Measurements from ENCODE around the gene MAGI1. TPM values are rescaled to one million over a fixed set of nuclear protein-coding genes. Genes with fewer than 3 reads are reported as not detected.

MAGI1 gene
- total and polyA plus RNA-seq, 7 experiments from 2014 or later = 0.39 TPM; not detected in 6

DNA sequence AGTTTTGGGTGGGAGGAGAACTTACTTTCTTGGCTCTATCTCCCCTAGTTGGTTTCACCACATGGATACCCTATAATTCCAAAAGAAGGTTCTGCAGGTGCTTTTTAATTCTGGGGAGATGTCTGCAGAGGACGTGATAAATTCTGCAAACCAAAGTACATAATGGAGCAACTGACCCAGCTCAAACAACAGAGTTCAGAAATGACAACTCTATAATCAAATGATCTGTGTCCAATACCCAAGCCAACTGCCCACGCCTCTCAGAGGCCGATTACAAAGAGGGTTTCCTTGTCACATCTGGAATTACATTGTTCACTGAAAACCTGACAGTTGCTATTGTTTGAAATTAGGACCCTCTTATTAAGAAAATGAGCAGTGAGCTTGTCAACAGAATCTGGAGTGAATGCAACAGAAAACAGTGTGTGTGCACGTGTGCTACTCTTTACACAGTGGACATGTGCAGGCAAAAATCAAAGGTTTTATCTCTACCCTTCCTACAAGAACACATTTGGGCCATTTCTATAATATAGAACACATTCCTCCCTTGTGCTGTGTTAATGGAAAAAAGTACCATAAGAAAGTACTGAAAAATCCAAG lies 593.0 kb downstream of the MAGI1 start:
- H3K4me1 Mint-ChIP-seq = no peaks in the 10 kb centered on the region
- H3K27ac Mint-ChIP-seq = no peak overlapping the region
- intact Hi-C loops (cut with micrococcal nuclease) = no loop called here
- H3K36me3 Mint-ChIP-seq = no peaks in the 10 kb centered on the region
- Histone ChIP-seq H3K27me3 (ENCODE audit: control insufficient read depth in 2 of 2, insufficient read depth in 2 of 2, low read length in 2 of 2) (no peaks in the 10 kb centered on the region), H3K27ac (ENCODE audit: low read depth, low read length) (no peak overlapping the region), H3K4me1 (ENCODE audit: control insufficient read depth in 2 of 2, insufficient read depth in 2 of 2, low read length in 2 of 2) (no peaks in the 10 kb centered on the region), H3K4me3 (ENCODE audit: low read length) (no peak overlapping the region), H3K36me3 (ENCODE audit: control insufficient read depth in 2 of 3, insufficient read depth in 3 of 3, low read length in 3 of 3) (no peaks in the 10 kb centered on the region), H3K9me3 (ENCODE audit: control insufficient read depth in 2 of 3, low read length in 3 of 3) (no peaks in the 10 kb centered on the region)
- no peaks in the 10 kb centered on the region for H3K27me3 Mint-ChIP-seq
- DNase-seq (no peak), ATAC-seq (no peak)
- H3K4me3 Mint-ChIP-seq = no peak overlapping the region
- POLR2A ChIA-PET = no interaction called here
- CTCF ChIA-PET = no interaction called here
- H3K9me3 Mint-ChIP-seq = peaks cover 0 to 8% (median 0%) of the 10 kb centered on the region in 11 donors

DNA sequence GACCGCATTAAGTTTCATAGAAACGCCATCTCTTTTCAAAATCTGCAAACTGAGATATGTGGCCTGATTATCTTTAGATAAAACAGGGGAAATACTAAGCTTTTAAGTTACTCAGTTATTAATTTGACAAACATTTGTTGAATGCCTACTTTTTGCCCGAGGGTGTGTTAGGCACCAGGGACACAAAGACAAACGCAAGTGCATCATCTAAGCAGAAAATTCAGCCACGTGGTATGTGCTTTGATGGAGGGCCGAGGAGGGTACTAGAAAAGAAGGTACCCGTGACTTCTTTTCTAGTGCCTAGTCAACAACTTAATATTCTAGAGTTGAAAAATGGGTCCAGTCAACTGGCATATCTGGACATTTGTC lies 594.3 kb downstream of the MAGI1 start:
- no peaks in the 10 kb centered on the region for H3K4me1 ChIP-seq (ENCODE audit: control insufficient read depth in 2 of 2, insufficient read depth in 2 of 2, low read length in 2 of 2)
- no peak for DNase-seq
- ChIA-PET CTCF (no interaction called here), POLR2A (no interaction called here)
- no peak for ATAC-seq
- peaks cover 0 to 8% (median 0%) of the 10 kb centered on the region in 11 donors for H3K9me3 Mint-ChIP-seq
- intact Hi-C loops (cut with micrococcal nuclease) = no loop called here
- no peak overlapping the region for H3K4me3 Mint-ChIP-seq
- H3K27me3 Mint-ChIP-seq = no peaks in the 10 kb centered on the region
- H3K4me1 Mint-ChIP-seq = no peaks in the 10 kb centered on the region
- no peak overlapping the region for H3K27ac Mint-ChIP-seq
- no peaks in the 10 kb centered on the region for H3K36me3 Mint-ChIP-seq
- H3K27ac ChIP-seq (ENCODE audit: low read depth, low read length) = no peak overlapping the region
- H3K36me3 ChIP-seq (ENCODE audit: control insufficient read depth in 2 of 3, insufficient read depth in 3 of 3, low read length in 3 of 3) = no peaks in the 10 kb centered on the region
- H3K27me3 ChIP-seq (ENCODE audit: control insufficient read depth in 2 of 2, insufficient read depth in 2 of 2, low read length in 2 of 2) = no peaks in the 10 kb centered on the region
- H3K4me3 ChIP-seq (ENCODE audit: low read length) = no peak overlapping the region
- no peaks in the 10 kb centered on the region for H3K9me3 ChIP-seq (ENCODE audit: control insufficient read depth in 2 of 3, low read length in 3 of 3)

DNA sequence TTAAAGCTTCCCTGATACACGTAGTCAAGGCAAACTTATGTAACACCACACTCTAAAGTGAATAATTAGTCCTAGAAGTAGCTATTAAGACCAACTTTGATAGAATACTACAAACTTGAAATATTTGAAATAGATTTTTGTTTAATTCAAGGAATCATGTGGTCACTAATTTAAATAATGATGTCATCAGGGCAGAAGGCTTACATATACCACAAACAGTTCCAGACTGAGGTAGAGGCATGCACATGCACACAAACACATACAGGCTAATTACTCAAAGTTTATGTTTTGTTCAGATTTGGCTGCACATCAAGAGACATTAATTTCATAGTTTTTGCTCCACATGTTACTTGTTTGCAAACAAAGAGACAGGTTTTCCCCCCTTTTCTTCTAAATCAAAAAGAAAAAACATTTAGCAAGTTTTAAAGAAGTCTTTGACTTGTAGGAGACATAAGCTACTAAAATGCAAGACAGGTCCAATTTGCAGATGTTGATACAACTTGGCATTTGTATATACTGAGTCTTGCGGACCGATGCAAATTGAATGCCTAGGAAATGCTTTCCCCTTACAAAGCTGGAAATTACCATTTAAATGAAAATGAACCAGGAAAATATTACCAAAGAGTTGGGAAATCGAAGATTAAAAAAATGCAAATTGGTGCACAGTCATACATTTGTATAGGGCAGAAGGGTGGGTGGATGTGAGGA lies 594.8 kb downstream of the MAGI1 start:
- no peaks in the 10 kb centered on the region for H3K27me3 Mint-ChIP-seq
- no peaks in the 10 kb centered on the region for H3K4me1 Mint-ChIP-seq
- no peaks in the 10 kb centered on the region for H3K36me3 Mint-ChIP-seq
- POLR2A ChIA-PET = no interaction called here
- intact Hi-C loops (cut with micrococcal nuclease) = no loop called here
- Histone ChIP-seq H3K4me3 (ENCODE audit: low read length) (no peak overlapping the region), H3K36me3 (ENCODE audit: control insufficient read depth in 2 of 3, insufficient read depth in 3 of 3, low read length in 3 of 3) (no peaks in the 10 kb centered on the region), H3K27me3 (ENCODE audit: control insufficient read depth in 2 of 2, insufficient read depth in 2 of 2, low read length in 2 of 2) (no peaks in the 10 kb centered on the region), H3K9me3 (ENCODE audit: control insufficient read depth in 2 of 3, low read length in 3 of 3) (no peaks in the 10 kb centered on the region), H3K27ac (ENCODE audit: low read depth, low read length) (no peak overlapping the region), H3K4me1 (ENCODE audit: control insufficient read depth in 2 of 2, insufficient read depth in 2 of 2, low read length in 2 of 2) (no peaks in the 10 kb centered on the region)
- peaks cover 0 to 8% (median 0%) of the 10 kb centered on the region in 11 donors for H3K9me3 Mint-ChIP-seq
- no peak for ATAC-seq
- CTCF ChIA-PET = no interaction called here
- H3K4me3 Mint-ChIP-seq = no peak overlapping the region
- DNase-seq = no peak
- no peak overlapping the region for H3K27ac Mint-ChIP-seq

DNA sequence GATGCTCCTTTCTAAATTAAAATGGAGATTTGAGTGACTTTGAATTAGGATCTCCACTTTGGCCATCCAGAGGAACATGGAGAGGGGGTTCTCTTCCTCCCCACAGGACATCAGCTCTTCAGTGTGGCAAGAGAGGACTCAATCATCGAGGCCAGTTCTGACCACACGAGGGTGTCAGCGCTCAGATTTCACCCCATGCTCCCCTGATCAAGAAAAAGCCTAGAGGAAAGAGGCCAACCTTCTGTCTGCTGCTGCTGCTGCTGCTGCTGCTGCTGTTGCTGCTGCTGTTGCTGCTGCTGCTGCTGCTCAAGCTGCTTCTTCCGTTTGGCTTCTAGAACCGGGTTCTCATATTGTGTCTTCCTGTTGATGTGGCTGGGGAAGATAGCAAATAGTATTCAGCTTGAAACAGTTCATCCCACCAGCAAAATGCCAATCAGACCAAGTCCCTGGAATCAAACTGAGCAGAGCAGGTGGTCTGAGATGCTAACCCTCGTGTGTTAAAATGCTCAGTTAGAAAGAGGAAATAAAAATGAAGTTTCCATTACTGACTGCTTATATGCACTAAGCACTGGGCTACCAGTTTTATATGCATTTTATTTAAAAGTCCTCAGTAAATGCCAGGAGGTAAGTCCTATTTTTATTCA lies 599.0 kb downstream of the MAGI1 start:
- no peak for ATAC-seq
- Mint-ChIP-seq H3K4me1 (no peaks in the 10 kb centered on the region), H3K4me3 (no peak overlapping the region), H3K27ac (no peak overlapping the region), H3K27me3 (no peaks in the 10 kb centered on the region), H3K9me3 (peaks cover 0 to 3% (median 0%) of the 10 kb centered on the region in 11 donors), H3K36me3 (no peaks in the 10 kb centered on the region)
- no peak overlapping the region for H3K27ac ChIP-seq (ENCODE audit: low read depth, low read length)
- H3K4me3 ChIP-seq (ENCODE audit: low read length) = no peak overlapping the region
- H3K27me3 ChIP-seq (ENCODE audit: control insufficient read depth in 2 of 2, insufficient read depth in 2 of 2, low read length in 2 of 2) = no peaks in the 10 kb centered on the region
- ChIA-PET CTCF (interaction anchor here (0.6 kb wide), 1 partner anchor 270 kb away, joined by 3 read pairs; no protein-coding TSS in a partner anchor), POLR2A (no interaction called here)
- H3K4me1 ChIP-seq (ENCODE audit: control insufficient read depth in 2 of 2, insufficient read depth in 2 of 2, low read length in 2 of 2) = no peaks in the 10 kb centered on the region
- intact Hi-C loops (cut with micrococcal nuclease) = no loop called here
- DNase-seq = no peak
- no peaks in the 10 kb centered on the region for H3K9me3 ChIP-seq (ENCODE audit: control insufficient read depth in 2 of 3, low read length in 3 of 3)
- H3K36me3 ChIP-seq (ENCODE audit: control insufficient read depth in 2 of 3, insufficient read depth in 3 of 3, low read length in 3 of 3) = no peaks in the 10 kb centered on the region

DNA sequence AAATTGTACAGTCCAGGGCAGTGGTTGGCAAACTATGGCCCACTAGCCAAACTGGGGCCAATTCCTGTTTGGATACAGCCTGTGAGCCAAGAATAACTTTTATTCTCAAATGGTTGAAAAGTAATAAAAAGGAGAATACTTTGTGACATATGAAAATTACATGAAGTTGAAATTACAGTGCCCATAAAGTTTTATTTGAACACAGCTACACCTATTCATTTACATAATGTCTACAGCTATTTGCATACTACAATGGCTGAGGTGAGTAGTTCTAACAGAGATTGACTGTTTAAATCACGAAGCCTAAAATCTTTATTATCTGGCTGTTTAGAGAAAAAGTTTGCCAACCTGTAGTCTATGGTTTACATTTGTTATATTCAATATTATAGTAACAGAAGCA lies 600.1 kb downstream of the MAGI1 start:
- Mint-ChIP-seq H3K4me1 (no peaks in the 10 kb centered on the region), H3K36me3 (no peaks in the 10 kb centered on the region), H3K27me3 (no peaks in the 10 kb centered on the region), H3K9me3 (peaks cover 0 to 3% (median 0%) of the 10 kb centered on the region in 11 donors), H3K4me3 (no peak overlapping the region), H3K27ac (no peak overlapping the region)
- CTCF ChIA-PET = no interaction called here
- Histone ChIP-seq H3K36me3 (ENCODE audit: control insufficient read depth in 2 of 3, insufficient read depth in 3 of 3, low read length in 3 of 3) (no peaks in the 10 kb centered on the region), H3K9me3 (ENCODE audit: control insufficient read depth in 2 of 3, low read length in 3 of 3) (no peaks in the 10 kb centered on the region), H3K27me3 (ENCODE audit: control insufficient read depth in 2 of 2, insufficient read depth in 2 of 2, low read length in 2 of 2) (no peaks in the 10 kb centered on the region), H3K4me3 (ENCODE audit: low read length) (no peak overlapping the region), H3K4me1 (ENCODE audit: control insufficient read depth in 2 of 2, insufficient read depth in 2 of 2, low read length in 2 of 2) (no peaks in the 10 kb centered on the region), H3K27ac (ENCODE audit: low read depth, low read length) (no peak overlapping the region)
- DNase-seq = no peak
- intact Hi-C loops (cut with micrococcal nuclease) = no loop called here
- POLR2A ChIA-PET = no interaction called here
- no peak for ATAC-seq

DNA sequence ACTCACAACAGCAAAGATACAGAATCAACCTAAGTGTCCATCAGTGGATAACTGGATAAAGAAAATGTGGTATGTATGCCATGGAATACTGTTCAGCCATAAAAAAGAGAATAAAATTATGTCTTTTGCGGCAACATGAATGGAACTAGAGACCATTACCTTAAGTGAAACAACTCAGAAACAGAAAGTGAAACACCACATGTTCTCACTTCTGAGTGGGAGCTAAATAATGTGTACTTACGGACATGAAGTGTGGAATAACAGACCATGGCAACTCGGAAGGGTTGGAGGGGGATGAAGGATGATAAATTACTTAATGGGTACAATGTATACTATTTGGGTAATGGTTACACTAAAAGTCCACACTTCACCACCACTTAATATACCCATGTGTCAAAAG lies 600.6 kb downstream of the MAGI1 start:
- intact Hi-C loops (cut with micrococcal nuclease) = no loop called here
- no peak for DNase-seq
- Histone ChIP-seq H3K4me3 (ENCODE audit: low read length) (no peak overlapping the region), H3K27ac (ENCODE audit: low read depth, low read length) (no peak overlapping the region), H3K4me1 (ENCODE audit: control insufficient read depth in 2 of 2, insufficient read depth in 2 of 2, low read length in 2 of 2) (no peaks in the 10 kb centered on the region), H3K36me3 (ENCODE audit: control insufficient read depth in 2 of 3, insufficient read depth in 3 of 3, low read length in 3 of 3) (no peaks in the 10 kb centered on the region), H3K9me3 (ENCODE audit: control insufficient read depth in 2 of 3, low read length in 3 of 3) (no peaks in the 10 kb centered on the region), H3K27me3 (ENCODE audit: control insufficient read depth in 2 of 2, insufficient read depth in 2 of 2, low read length in 2 of 2) (no peaks in the 10 kb centered on the region)
- POLR2A ChIA-PET = no interaction called here
- no peak overlapping the region for H3K27ac Mint-ChIP-seq
- ATAC-seq = no peak
- H3K4me3 Mint-ChIP-seq = no peak overlapping the region
- H3K4me1 Mint-ChIP-seq = no peaks in the 10 kb centered on the region
- H3K36me3 Mint-ChIP-seq = no peaks in the 10 kb centered on the region
- peaks cover 0 to 3% (median 0%) of the 10 kb centered on the region in 11 donors for H3K9me3 Mint-ChIP-seq
- H3K27me3 Mint-ChIP-seq = no peaks in the 10 kb centered on the region
- CTCF ChIA-PET = no interaction called here

DNA sequence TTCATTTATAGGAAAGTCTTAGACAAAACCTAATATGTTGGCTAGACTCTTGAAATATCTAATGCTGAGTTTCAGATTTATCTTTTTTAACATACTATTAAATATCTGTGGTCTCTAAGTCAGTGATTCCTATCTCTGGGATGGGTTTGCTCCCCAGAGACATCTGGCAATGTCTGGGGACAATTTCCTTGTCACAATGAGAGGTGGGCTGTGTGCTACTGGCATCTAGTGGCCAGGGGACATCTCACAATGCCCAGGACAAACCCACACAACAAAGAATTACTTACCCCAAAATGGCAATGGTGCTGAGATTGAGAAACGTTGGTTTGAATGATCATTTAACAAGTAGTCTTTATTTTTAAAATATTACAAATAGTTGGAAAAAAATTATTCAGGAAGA lies 602.1 kb downstream of the MAGI1 start:
- ChIA-PET POLR2A (no interaction called here), CTCF (no interaction called here)
- intact Hi-C loops (cut with micrococcal nuclease) = no loop called here
- H3K4me3 ChIP-seq (ENCODE audit: low read length) = no peak overlapping the region
- Mint-ChIP-seq H3K27me3 (no peaks in the 10 kb centered on the region), H3K4me1 (no peaks in the 10 kb centered on the region), H3K4me3 (no peak overlapping the region), H3K27ac (no peak overlapping the region), H3K9me3 (peaks cover 0 to 3% (median 0%) of the 10 kb centered on the region in 11 donors), H3K36me3 (no peaks in the 10 kb centered on the region)
- H3K4me1 ChIP-seq (ENCODE audit: control insufficient read depth in 2 of 2, insufficient read depth in 2 of 2, low read length in 2 of 2) = no peaks in the 10 kb centered on the region
- no peaks in the 10 kb centered on the region for H3K9me3 ChIP-seq (ENCODE audit: control insufficient read depth in 2 of 3, low read length in 3 of 3)
- no peak overlapping the region for H3K27ac ChIP-seq (ENCODE audit: low read depth, low read length)
- no peaks in the 10 kb centered on the region for H3K27me3 ChIP-seq (ENCODE audit: control insufficient read depth in 2 of 2, insufficient read depth in 2 of 2, low read length in 2 of 2)
- H3K36me3 ChIP-seq (ENCODE audit: control insufficient read depth in 2 of 3, insufficient read depth in 3 of 3, low read length in 3 of 3) = no peaks in the 10 kb centered on the region
- no peak for ATAC-seq
- DNase-seq = no peak

Data from naive thymus-derived CD4-positive, alpha-beta T cell (primary cell).